ENCODE results near the gene ADAMTS1. TPM values are rescaled to one million over a fixed set of nuclear protein-coding genes. Genes with fewer than 3 reads are reported as not detected.

The ADAMTS1 gene
- total and polyA plus RNA-seq, 2 of the 4 experiments (the other 2 are of a cell fraction), result 116 to 317 TPM

Other genes starting within 250 kb of the ADAMTS1 start
- gene ADAMTS5, start 121.7 kb upstream of the ADAMTS1 start, total RNA-seq (2012; rRNA removed), result 0.54 and 1.1 TPM in 2 replicates
- 0.46 and 0.58 TPM in 2 replicates for gene ADAMTS5, start 121.7 kb upstream of the ADAMTS1 start, polyA plus RNA-seq (2012; rRNA removed)